GM12891 (cell line): ENCODE data around the gene ATP23.

Experiments used
- POLR2A ChIP-seq: IDR thresholded peaks from 2 replicates; pipeline ENCODE4 v1.6.1; 2011; ENCODE audit warnings: low read depth, low read length, control low read depth
- POLR2AphosphoS5 ChIP-seq: IDR thresholded peaks from 2 replicates; pipeline ENCODE4 v1.6.1; 2011; ENCODE audit warnings: low read depth, low read length, control low read depth
- TAF1 ChIP-seq: IDR thresholded peaks from 2 replicates; pipeline ENCODE4 v1.6.1; 2011; ENCODE audit warnings: low read depth, low read length, control low read depth

DNA sequence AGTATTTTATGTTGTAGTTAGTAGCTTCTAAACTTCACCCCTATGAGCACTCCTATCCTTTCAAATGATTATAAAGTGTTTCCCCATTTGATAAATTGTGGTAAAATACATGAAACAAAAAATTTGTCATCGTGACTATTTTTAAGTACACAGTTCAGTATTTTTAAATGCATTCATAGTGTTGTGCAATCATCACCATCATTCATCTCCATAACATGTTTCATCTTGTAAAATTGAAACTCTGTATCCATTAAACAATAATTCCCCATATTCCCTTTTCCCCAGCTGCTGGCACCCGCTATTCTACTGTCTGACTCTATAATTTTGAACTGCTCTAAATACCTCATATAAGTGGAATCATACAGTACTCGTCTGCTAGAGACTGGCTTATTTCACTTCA is 52.5 kb downstream of the ATP23 start:
- no peak for TF ChIP-seq POLR2AphosphoS5
- no peak for TF ChIP-seq TAF1
- TF ChIP-seq POLR2A, result no peak
